ENCODE results near the gene APLP2.

APLP2 gene

GRCh38 chr11:130178441-130179339, 109.0 kb downstream of the APLP2 start:
- DNase-seq (ENCODE audit: low read depth) = no peak
- TF ChIP-seq CTCF (IDR thresholded peaks at IDR 0.05; ENCODE audit: control insufficient read depth, extremely low read depth, insufficient read depth) = no peak

GRCh38 chr11:130179396-130180306, 110.0 kb downstream of the APLP2 start:
- no peak overlapping the region for H3K4me3 ChIP-seq (ENCODE audit: low read depth, low read length)
- TF ChIP-seq CTCF (IDR thresholded peaks at IDR 0.05; ENCODE audit: control insufficient read depth, extremely low read depth, insufficient read depth) = no peak
- no peak for DNase-seq (ENCODE audit: low read depth)

More at GRCh38 chr11:130178441-130179339, 109.0 kb downstream of the APLP2 start:
- no peak overlapping the region for H3K4me3 ChIP-seq (ENCODE audit: low read depth, low read length)

- H3K4me3 ChIP-seq (ENCODE audit: low read depth, low read length) = peak overlapping the region; percentile 37
- DNase-seq (ENCODE audit: low read depth) = no peak
- TF ChIP-seq CTCF (IDR thresholded peaks at IDR 0.05; ENCODE audit: control insufficient read depth, extremely low read depth, insufficient read depth) = no peak
Observed at GRCh38 chr11:130180491-130180890, 110.8 kb downstream of the APLP2 start.

GRCh38 chr11:130180896-130181294, 111.2 kb downstream of the APLP2 start:
- no peak for TF ChIP-seq CTCF (IDR thresholded peaks at IDR 0.05; ENCODE audit: control insufficient read depth, extremely low read depth, insufficient read depth)
- peak overlapping the region; percentile 37 for H3K4me3 ChIP-seq (ENCODE audit: low read depth, low read length)
- no peak for DNase-seq (ENCODE audit: low read depth)

- TF ChIP-seq CTCF (IDR thresholded peaks at IDR 0.05; ENCODE audit: control insufficient read depth, extremely low read depth, insufficient read depth) = no peak
- H3K4me3 ChIP-seq (ENCODE audit: low read depth, low read length) = peak overlapping the region; percentile 37
- DNase-seq (ENCODE audit: low read depth) = peak; percentile 97
Observed at GRCh38 chr11:130181295-130182272, 111.9 kb downstream of the APLP2 start.

Data from LNCaP clone FGC (cell line).